Measurements from ENCODE around the gene ECE1.
"Not testable (repeated sequence)": the region's sequence is repeated elsewhere in the genome, so short reads cannot be mapped to it uniquely, and the experiment has no call there.

The ECE1 gene

DNA sequence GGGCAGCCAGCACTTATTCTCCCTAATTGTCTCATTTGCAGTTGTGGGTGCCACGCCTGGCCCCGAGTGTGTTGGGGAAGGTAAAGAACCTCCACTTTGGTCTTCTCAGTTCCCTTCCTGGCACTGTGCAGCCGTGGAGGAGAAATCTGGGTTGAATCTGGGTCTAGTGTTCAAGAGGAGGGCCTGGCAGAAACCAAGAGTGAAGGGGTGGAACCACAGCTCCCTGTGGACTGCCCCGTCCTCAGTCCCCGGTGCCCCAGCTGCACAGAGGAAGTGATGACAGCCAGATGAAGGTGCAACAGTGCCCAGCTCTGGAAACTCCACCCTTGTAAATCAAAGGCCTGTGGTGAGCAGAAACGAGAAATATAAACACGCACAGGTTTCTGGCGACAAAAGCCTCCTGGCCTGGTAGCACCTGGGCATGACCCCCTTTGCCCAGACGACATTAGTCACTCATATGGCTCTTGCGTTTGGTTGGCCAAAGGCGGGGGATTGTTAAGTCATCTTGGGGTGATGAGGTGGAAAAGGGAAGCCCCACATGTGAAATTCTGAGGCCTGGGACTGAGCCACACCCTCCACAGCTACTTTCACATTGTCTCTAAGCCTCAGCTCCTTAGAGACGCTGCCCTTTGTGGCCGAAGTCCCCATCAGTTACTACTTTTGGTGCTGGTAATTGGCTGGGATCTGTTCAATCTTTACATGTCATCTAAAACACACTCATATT lies 4.2 kb upstream of the ECE1 start:
- DNase-seq (ENCODE audit: extremely low spot score, insufficient read length, low read depth) (peak; percentile 44), FAIRE-seq (peak; percentile 99)

DNA sequence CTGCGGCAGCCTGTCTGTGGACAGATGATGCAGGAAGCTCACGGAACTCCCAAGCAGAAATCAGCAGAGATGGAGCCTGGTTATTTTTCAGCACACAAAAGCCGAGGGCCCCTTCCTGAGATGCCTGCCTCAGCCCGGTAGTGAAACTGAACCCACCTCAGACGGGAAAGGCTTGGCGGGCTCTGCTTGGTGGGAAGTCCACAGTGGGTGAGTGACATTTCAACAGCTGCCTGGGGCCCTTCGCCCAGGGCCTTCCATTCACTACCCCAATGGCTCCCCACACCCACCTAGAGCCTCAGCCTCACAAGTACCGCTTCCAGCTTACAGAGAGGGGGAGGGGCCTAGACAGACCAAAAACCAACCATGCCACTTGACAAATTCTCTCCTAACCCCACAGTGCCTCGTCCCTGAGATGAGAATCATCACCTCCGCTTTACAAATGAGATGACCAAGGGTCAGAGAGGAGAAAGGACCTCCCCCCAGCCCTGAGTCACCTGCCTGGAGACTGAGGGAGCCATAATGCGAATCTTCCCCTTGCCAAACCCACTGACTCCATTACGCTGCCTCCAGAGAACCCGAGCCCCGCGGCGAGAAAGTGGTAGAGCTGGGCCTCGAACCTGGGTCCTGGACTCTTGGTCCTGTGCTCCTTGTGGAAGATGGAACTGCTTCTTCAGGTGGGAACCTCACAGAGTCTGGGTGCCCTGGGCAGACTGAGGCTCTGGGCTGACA lies 3.4 kb upstream of the ECE1 start:
- FAIRE-seq (no peak), DNase-seq (ENCODE audit: extremely low spot score, insufficient read length, low read depth) (no peak)

DNA sequence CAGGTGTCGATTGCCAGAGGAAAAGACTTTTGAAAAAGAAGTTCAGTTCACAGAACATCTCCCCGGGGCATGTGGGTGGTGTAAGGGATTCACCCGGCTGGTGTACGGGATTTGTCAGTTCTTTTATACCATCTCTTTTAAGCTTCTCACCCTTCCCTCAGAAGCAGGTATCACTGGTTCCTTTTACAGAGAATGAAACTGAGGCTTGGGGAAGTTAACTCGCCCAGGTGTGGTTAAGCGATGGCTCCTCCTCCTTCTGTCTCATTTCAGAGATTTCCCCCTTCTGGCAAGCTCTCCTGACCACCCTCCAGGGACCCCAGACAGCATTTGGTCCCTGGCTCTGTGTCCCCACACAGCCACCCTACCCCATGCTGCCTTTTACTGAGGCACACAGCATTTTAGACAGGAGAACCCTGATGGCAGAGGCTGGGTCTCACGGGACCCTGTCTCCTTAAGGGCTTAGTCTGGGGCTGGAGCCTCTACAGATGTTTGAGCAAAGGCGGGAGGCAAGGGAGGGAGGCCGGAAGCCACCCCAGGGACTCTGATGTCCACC lies 2.8 kb upstream of the ECE1 start:
- DNase-seq (ENCODE audit: extremely low spot score, insufficient read length, low read depth) (peak; percentile 44), FAIRE-seq (no peak)

DNA sequence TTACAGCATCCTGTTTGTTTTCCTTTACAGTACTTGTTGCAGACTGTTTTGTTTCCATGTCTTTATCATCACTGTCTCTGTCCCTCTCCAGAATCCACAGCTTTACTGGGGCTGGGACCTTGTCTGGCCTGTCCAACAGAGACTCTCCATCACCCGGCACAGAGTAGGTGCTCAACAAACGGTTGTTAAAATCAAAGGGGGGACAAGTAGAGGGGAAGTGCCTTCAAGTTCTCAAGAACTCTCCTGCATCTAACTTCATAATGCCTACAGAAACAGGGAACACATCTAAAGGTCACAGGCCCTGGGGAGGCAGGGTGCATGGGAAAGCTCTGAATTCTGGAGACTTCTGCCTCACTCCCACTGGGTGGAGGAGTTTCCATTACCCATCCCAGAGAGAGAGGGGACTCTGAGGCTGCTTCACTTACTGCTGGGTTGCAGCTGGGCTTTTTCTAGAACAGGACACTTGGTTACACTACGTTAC lies 2.3 kb upstream of the ECE1 start:
- no peak for FAIRE-seq
- DNase-seq (ENCODE audit: extremely low spot score, insufficient read length, low read depth), result no peak

DNA sequence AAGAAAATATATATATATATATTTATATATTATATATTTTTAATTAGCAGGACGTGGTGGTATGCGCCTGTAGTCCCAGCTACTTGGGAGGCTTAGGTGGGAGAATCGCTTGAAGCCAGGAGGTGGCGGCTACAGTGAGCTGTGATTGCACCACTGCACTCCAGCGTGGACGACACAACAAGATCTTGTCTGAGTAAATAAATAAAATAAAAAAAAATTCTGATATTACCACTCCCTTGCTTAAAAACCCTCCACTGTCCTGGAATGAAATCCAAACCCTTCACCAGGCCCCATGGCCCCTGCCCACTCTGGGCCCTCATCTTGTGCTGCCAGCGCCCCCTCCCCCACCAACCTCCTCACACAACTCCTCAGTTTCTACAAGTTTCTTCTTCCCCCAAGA lies 1.7 kb upstream of the ECE1 start:
- DNase-seq (ENCODE audit: extremely low spot score, insufficient read length, low read depth), result no peak
- FAIRE-seq, result no peak

DNA sequence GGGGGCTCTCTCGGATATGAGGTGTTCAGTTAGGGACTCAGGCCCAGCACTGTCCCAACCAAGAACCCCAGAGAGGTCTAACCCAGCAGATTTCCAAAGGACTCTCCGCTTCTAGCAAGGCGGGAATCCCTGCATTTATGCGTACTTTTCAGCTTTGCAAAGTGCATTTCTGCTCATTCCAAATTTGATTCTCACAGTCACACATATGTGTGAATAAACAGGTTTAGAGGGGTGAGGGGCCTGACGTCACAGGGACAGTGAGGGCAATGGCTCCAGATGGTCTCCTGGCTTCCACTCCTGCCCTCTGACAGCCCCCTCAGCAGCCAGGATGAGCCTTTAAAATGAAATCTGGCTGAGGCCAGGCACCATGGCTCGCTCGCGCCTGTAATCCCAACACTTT lies 921 bp upstream of the ECE1 start:
- DNase-seq (ENCODE audit: extremely low spot score, insufficient read length, low read depth) (no peak), FAIRE-seq (no peak)

DNA sequence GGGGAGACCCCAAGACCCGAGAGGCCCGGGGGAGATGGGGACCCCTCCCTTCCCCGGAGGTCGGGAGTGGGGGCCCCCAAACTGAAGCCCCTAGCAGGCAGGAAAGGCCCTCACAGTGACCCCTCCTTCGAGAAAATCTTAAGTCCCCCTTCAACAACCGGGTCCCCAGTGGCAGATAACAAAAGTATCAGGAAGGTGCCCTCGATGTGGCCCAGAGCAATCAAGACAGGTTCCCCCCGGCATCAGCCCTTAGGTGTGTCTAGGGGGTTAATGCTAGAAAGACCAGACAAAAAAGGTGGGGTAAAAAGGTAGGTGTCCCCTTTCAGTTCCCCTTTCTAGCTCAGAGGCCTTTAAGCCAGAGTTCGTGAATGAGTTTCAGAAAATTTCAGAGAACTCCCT lies 282 bp upstream of the ECE1 start:
- FAIRE-seq, result peak; percentile 91

DNA sequence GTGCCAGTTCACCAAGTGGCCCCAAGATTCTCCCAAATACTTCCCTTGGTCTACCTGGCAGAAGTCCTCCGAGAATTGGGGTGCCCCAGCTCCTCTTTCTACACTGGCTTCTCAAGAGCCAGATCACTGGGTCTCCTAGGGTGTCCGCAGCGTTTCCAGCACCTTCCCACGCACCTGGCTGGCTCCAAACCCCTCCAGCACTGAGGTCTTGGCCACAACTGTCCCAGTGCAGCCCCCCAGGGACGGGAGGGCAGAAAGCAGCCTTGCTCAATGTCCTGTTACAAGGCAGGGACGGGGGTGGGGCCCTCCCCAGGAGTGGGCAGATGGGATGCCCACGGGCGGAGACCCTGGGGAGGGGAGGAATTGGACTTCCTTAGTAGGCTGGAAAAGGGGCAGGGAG lies 1.1 kb downstream of the ECE1 start:
- FAIRE-seq (no peak), DNase-seq (ENCODE audit: extremely low spot score, insufficient read length, low read depth) (no peak)

More for the DNA sequence above, 282 bp upstream of the ECE1 start:
- DNase-seq (ENCODE audit: extremely low spot score, insufficient read length, low read depth), result peak; percentile 60

DNA sequence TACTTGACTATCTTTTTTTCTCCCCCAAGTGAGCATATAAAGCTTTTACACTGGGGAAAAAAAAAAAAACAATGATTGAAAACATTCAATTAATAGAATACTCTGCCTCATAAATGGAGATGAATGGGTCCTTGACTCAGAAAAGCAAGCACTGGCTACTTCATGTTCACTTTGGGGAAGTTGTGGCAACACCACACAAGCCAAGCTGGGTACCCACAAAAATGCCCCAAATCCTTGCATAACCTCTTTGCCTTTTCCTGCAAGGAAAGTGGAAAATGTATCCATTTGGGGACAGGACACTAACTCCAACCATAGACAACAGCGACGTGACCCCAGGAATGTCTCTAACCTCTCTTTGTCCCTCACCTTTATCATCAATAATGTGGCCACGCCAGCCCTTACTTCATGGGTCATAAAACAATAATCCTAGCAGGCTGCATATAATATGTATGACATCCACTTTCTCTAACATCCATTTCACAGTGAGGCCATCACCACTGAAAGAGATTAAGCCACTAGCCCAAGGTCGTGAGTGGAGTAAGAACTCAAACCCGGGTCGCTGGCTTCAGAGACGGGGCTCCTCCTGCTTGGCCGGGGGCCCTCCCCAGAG lies 2.3 kb downstream of the ECE1 start:
- FAIRE-seq, result no peak
- DNase-seq (ENCODE audit: extremely low spot score, insufficient read length, low read depth), result no peak

DNA sequence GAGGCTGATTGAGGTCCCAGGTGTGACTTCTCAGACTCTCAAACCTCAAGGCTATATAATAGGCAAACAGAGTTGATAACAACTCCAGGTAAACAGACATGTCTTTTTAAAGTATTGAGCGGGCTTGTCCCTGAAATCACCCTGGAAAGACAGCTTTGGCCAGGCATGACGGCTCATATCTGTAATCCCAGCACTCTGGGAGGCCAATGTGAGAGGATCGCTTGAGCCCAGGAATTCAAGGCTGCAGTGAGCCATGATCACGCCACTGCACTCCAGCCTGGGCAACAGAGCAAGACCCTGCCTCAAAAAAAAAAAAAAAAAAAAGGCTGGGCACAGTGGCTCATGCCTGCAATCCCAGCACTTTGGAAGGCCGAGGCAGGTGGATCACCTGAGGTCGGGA lies 4.9 kb downstream of the ECE1 start:
- not testable (repeated sequence) for DNase-seq (ENCODE audit: extremely low spot score, insufficient read length, low read depth); FAIRE-seq

DNA sequence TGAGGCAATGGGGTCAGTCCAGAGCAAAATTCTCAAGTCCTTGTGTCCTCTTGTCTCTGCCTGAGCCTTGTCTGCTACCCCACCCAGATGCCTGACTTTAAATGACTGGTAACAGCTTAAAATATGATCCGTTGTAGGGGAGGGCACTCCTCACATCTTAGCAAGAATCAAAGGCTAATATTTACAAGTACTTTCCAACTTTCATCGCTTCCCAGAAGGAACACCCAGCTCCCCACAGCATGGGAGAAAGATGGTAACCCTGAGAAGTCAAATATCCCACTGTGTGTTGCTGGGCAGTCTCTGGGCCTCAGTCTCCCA lies 5.2 kb downstream of the ECE1 start:
- FAIRE-seq (no peak), DNase-seq (ENCODE audit: extremely low spot score, insufficient read length, low read depth) (no peak)

DNA sequence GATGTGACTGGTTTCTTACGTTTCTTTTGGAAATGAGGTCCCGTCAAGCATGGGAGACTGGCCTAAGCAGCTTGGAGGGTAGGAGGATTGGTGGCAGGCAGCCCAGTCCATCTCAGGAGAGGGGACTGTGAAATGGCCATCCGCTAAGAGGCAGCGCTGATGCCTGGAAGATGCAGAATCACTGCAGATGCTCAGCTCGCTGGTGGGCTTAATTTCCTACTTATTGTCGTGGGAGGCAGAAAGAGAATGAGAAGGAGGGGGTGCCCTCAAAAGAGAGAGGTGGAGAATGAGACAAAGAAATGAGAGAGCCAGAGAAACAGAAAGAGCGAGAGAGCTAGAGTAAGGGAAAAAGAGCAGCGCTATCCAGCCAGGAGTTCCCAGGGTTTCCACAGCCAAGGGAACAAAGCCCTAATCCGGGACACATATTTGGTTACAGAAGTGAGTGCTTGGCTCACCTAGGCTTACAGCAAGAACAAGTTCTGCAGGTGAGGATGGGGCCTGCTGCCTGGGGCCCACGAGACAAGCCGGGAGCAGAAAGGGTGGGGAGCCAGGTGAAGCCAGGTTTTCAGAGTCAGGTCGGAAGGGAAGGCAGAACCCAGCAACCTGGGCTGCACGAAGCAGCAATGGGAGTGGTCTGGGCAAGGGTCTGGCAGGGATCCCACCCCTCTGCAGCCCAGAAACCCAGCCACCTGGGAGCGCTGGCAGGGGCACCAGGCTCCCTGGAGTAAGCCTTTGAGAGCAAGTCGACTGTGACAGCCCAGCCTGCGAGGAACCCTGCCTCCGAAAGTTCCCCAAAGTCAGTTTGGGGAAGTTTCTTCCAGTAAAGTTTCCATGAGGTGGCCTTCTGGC lies 5.8 kb downstream of the ECE1 start:
- no peak for DNase-seq (ENCODE audit: extremely low spot score, insufficient read length, low read depth)

DNA sequence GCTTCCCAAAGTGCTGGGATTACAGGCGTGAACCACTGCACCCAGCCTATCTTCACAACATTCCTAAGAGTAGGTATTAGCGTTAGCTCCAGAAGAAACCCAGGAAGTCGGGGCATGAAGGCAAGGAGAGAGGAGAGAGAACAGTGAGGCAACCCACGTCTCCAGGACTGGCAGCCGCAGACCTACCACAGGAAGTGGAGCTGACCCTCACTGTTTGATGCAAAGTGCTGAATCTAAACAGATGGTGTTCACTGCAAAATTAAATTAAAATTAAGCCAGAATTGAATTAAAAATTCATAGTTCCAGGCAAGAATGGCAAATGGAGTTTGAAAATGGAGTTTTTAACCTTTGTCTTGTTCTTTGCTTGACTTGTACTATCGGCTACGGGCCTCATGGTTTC lies 6.7 kb downstream of the ECE1 start:
- no peak for FAIRE-seq

More for the DNA sequence above, 5.8 kb downstream of the ECE1 start:
- FAIRE-seq, result no peak

DNA sequence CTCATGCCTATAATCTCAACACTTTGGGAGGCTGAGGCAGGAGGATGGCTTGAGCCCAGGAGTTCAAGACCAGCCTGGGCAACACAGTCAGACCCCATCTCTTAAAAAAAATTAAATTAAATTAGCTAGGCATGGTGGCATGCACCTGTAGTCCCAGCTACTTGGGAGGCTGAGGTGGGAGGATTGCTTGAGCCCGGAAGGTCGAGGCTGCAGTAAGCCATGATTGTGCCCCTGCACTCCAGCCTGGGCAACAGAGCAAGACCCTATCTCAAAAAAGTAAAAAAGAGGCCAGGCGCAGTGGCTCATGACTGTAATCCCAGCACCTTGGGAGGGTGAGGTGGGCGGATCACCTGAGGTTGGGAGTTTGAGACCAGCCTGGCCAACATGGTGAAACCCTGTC lies 8.2 kb downstream of the ECE1 start:
- not testable (repeated sequence) for FAIRE-seq; DNase-seq (ENCODE audit: extremely low spot score, insufficient read length, low read depth)

More for the DNA sequence above, 6.7 kb downstream of the ECE1 start:
- no peak for DNase-seq (ENCODE audit: extremely low spot score, insufficient read length, low read depth)

DNA sequence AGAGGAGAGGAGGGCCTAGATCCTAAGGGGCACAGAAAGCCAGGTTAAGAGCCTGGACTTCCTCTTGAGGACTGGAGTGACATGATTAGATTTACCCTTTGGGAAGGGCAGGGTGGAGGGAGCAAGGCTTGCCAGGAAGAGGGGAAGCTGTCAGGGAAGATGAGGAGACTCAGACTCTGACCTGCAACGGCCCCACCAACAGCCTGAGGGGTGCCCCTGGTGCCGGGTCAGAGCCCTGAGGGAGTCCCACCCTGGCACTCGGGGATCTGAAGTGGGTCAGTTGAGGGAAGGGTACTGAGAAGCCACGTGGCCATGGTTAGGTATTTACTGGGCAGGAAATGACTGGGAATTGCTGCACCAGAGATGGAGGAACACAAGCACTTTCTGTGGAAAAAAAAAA lies 9.8 kb downstream of the ECE1 start:
- no peak for FAIRE-seq

DNA sequence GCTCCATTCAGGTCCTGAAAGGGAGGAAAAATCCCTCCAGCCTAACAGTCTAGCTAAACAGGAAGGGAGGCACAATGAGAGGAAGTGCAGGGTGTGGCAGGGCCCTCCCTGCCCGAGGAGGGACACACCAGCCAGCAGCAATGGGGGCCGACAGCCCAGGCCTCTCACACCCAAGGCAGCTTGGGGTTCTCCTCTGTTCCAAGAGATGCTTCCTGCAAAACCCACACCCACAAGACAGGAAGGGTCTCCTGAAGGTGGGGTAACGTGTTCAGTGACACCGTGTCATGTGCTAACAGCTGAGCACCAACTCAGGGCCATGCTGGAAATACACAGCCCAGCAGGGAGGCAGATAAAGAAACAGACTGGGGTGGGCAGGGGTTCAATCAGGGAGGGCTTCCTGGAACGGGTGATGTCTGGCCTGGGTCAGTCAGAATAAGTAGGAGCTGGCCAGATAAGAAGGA lies 10.2 kb downstream of the ECE1 start:
- FAIRE-seq (peak; percentile 5), DNase-seq (ENCODE audit: extremely low spot score, insufficient read length, low read depth) (no peak)

More for the DNA sequence above, 9.8 kb downstream of the ECE1 start:
- DNase-seq (ENCODE audit: extremely low spot score, insufficient read length, low read depth), result no peak

DNA sequence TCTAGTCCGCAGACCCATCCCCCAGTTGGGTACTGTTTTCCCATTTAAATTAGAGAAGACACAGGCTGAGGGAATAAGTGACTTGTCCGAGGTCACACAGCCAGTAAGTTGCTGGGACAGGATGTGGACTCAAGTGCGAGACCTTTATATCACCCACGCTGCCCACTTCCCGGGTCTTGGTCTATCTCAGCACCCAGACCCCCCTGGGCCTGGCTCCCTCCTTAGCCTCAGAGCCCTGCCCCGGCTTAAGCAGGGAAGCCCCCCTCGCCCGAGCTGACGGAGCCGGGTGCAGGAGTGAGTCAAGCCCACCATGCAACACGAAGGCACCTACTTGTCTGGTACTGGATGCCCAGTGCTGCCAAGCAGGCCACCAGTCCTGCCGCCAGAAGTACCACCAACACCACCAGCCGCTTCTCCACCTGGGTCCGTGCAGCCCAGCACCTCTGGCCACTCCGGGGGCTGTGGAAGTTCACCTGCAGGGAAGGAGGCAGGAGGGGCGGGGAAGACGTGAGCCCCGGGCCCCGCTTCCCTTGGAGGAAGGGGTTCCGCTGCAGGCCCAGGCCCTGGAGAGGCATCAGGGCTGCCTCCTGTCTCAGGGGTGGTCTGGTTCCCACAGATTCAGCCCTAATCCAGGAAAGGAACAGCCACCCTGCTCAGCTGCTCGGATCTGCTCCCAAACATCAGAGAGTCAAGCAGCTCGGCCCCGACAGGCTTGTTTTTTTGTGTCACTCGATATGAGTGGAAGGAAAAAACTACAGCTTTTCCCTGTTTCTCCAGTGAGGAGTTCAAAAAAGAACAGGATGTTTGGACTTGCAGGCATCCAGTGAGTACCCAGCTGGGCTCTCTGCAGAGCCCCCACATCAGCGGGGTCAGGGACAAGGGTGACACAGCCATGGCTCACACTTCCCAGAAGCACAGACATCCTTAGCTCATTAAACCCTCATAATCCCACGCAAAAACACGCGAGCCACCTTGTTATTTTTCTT lies 11.1 kb downstream of the ECE1 start:
- DNase-seq (ENCODE audit: extremely low spot score, insufficient read length, low read depth), result no peak
- no peak for FAIRE-seq

DNA sequence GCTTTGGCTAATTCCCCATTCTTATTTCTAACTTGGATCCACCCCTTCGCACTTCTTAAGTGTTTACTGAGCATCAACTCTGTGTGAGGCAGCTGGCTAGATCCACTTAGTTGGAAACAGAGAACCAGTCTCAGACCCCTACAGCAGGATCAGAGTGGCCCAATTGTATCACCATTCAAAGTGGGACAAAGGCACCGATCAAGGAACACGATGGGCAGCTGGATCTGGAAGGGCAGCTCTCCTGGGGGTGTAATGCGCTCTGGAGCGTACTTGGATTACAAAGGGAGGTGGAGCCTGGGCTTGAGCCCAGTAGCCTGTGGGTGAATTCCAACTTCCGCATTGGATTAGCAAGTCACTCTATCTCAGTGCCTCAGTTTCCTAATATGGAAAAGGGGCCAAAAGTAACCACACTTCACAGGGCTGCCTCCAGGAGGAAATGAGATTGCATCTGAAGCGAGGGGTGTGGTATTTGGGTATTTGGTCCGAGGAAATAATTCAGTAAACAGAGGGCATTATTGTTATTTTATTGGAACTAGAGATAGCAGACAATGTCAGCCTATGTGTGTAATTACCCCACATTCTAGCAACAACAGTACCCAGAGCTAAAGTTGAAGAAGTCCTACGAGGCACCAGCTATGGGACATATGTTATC lies 11.9 kb downstream of the ECE1 start:
- DNase-seq (ENCODE audit: extremely low spot score, insufficient read length, low read depth), result no peak
- FAIRE-seq, result no peak

All from GM18507 (cell line).